DND-41 (cell line): ENCODE data around the gene POLN.
"Not testable (repeated sequence)": the region's sequence is repeated elsewhere in the genome, so short reads cannot be mapped to it uniquely, and the experiment has no call there.

Experiments
- ATAC-seq: fragments of 200-7000 bp; cut with Tn5 transposase; 3 replicates; pipeline ENCODE4 v1.9.1; 2021; ENCODE audit warnings: low read depth; ENCODE audit not compliant: insufficient read depth
- DNase-seq: peaks from one replicate; pipeline ENCODE4 v3.0.0-alpha.2; 2020
- H2AFZ ChIP-seq: 2 replicates; pipeline ENCODE4 v1.6.0; 2012; ENCODE audit warnings: low read depth, low read length
- H3K27ac ChIP-seq: 2 replicates; pipeline ENCODE4 v1.5.1; 2012; ENCODE audit warnings: low read length, inconsistent platforms
- H3K27me3 ChIP-seq: fragments of 200-600 bp; sonication (generic); 2 replicates; pipeline ENCODE4 v1.6.0; 2012; ENCODE audit warnings: low read length, mild to moderate bottlenecking, inconsistent platforms; ENCODE audit not compliant: insufficient read depth, poor library complexity
- H3K36me3 ChIP-seq: 2 replicates; pipeline ENCODE4 v1.5.1; 2012; ENCODE audit warnings: low read length, inconsistent platforms; ENCODE audit not compliant: insufficient read depth
- H3K4me1 ChIP-seq: 2 replicates; pipeline ENCODE4 v1.5.1; 2012; ENCODE audit warnings: mild to moderate bottlenecking, low read length; ENCODE audit not compliant: insufficient read depth
- H3K4me2 ChIP-seq: 2 replicates; pipeline ENCODE4 v1.6.0; 2012; ENCODE audit warnings: mild to moderate bottlenecking, moderate library complexity, low read length, inconsistent platforms; ENCODE audit not compliant: insufficient read depth
- H3K4me3 ChIP-seq, 2 experiments: fragments of 200-600 bp in 1 of 2; shearing (Covaris generic) in 1 of 2; 2 replicates each; pipeline ENCODE4 v1.5.1; 2012 to 2016; ENCODE audit warnings: inconsistent platforms in 2 of 2, low read length in 2 of 2, mild to moderate bottlenecking in 2 of 2, low read depth in 1 of 2, moderate library complexity in 1 of 2
- H3K79me2 ChIP-seq: 2 replicates; pipeline ENCODE4 v1.6.0; 2012; ENCODE audit warnings: low read length, inconsistent platforms; ENCODE audit not compliant: insufficient read depth
- H3K9ac ChIP-seq: 2 replicates; pipeline ENCODE4 v1.6.0; 2012; ENCODE audit warnings: low read depth, mild to moderate bottlenecking, inconsistent platforms, low read length, moderate library complexity
- H3K9me3 ChIP-seq: 2 replicates; pipeline ENCODE4 v1.5.1; 2012; ENCODE audit warnings: low read length, moderate library complexity, mild to moderate bottlenecking, inconsistent platforms; ENCODE audit not compliant: insufficient read depth, severe bottlenecking
- H4K20me1 ChIP-seq: 2 replicates; pipeline ENCODE4 v1.6.0; 2012; ENCODE audit warnings: low read length; ENCODE audit not compliant: insufficient read depth
- EZH2 ChIP-seq: IDR thresholded peaks from 3 replicates; pipeline ENCODE4 v1.6.1; 2012; ENCODE audit warnings: borderline replicate concordance, low read depth, mild to moderate bottlenecking, moderate library complexity, low read length, inconsistent platforms; ENCODE audit not compliant: severe bottlenecking
- TF ChIP-seq, protein P1 (sequence below): IDR thresholded peaks from 2 replicates; pipeline ENCODE4 v1.5.1; 2012; ENCODE audit warnings: borderline replicate concordance, low read length, moderate library complexity, mild to moderate bottlenecking; ENCODE audit not compliant: poor library complexity, severe bottlenecking; ENCODE audit errors: extremely low read depth

POLN gene

DNA sequence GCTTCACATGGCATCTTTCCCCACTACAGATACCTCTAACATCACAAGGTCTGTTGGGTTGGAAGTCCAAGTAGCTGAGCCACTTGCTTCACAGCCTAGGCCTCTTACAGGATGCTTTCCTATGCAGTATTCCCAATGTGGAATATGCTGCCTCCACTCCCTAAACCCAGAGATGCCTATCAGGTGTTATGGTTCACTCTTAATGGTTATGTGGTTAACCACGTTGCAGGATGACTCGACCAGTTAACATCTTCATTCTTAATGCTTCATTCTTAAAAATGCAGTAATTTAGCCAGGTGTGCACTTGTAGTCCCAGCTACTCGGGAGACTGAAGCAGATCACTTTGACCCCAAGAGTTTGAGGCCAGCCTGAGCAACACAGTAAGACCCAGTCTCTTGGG lies 24.2 kb downstream of the POLN start:
- Histone ChIP-seq H3K4me2 (no peak overlapping the region), H3K9ac (no peak overlapping the region), H3K27ac (no peak overlapping the region), H4K20me1 (peaks cover 12% of the 10 kb centered on the region; the same call in 1 of the 2 replicates), H3K4me1 (no peaks in the 10 kb centered on the region), H3K36me3 (peaks cover 3% of the 10 kb centered on the region; the same call in 1 of the 2 replicates), H3K27me3 (peaks cover 2% of the 10 kb centered on the region), H3K9me3 (no peaks in the 10 kb centered on the region), H3K4me3 (no peak overlapping the region), H2AFZ (no peak overlapping the region), H3K79me2 (no peaks in the 10 kb centered on the region)
- no peak for ATAC-seq
- DNase-seq: no peak
- TF ChIP-seq EZH2: no peak
- TF ChIP-seq, protein P1, sequence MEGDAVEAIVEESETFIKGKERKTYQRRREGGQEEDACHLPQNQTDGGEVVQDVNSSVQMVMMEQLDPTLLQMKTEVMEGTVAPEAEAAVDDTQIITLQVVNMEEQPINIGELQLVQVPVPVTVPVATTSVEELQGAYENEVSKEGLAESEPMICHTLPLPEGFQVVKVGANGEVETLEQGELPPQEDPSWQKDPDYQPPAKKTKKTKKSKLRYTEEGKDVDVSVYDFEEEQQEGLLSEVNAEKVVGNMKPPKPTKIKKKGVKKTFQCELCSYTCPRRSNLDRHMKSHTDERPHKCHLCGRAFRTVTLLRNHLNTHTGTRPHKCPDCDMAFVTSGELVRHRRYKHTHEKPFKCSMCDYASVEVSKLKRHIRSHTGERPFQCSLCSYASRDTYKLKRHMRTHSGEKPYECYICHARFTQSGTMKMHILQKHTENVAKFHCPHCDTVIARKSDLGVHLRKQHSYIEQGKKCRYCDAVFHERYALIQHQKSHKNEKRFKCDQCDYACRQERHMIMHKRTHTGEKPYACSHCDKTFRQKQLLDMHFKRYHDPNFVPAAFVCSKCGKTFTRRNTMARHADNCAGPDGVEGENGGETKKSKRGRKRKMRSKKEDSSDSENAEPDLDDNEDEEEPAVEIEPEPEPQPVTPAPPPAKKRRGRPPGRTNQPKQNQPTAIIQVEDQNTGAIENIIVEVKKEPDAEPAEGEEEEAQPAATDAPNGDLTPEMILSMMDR: no peak

DNA sequence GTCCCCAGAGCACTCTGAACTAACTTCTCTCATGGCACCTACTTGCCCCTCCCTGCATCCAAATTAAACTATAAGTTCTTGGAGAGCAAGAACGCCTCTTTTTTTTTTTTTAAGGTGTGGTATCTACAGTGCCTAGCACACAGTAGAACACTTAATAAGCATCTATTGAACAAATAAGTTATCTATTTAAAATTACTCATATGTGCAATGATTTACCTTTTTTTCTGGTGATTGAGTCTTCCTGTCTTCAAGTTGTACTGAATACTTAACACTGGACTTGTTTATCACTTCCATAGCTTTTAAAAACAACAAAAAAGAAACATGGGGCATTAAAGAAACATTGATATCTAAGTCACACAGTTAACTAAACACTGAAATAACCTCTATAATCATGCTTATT lies 29.1 kb downstream of the POLN start:
- H3K4me3 ChIP-seq: no peak overlapping the region
- no peak for ATAC-seq
- H2AFZ ChIP-seq: no peak overlapping the region
- no peak overlapping the region for H3K4me2 ChIP-seq
- TF ChIP-seq, protein P1: no peak
- TF ChIP-seq EZH2: no peak
- H3K9ac ChIP-seq: no peak overlapping the region
- no peaks in the 10 kb centered on the region for H3K9me3 ChIP-seq
- no peaks in the 10 kb centered on the region for H3K79me2 ChIP-seq
- no peaks in the 10 kb centered on the region for H3K36me3 ChIP-seq
- H3K27ac ChIP-seq: no peak overlapping the region
- H3K27me3 ChIP-seq: peaks cover 5% of the 10 kb centered on the region
- peaks cover 8% of the 10 kb centered on the region; the same call in 1 of the 2 replicates for H4K20me1 ChIP-seq
- H3K4me1 ChIP-seq: no peaks in the 10 kb centered on the region
- DNase-seq: no peak

DNA sequence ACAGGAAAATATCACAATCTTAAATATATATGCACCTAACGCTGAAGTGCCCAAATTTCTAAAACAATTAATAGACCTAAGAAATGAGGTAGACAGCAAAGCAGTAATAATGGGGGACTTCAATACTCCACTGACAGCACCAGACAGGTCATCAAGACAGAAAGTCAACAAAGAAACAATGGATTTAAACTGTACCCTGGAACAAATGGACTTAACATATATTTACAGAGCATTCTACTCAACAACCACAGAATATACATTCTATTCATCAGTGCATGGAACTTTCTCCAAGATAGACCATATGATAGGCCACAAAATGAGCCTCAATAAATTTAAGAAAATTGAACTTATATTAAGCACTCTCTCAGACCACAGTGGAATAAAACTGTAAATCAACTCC lies 39.1 kb downstream of the POLN start:
- H3K27ac ChIP-seq, ATAC-seq, DNase-seq, H3K27me3 ChIP-seq, H2AFZ ChIP-seq, H3K9ac ChIP-seq, H3K79me2 ChIP-seq, H3K9me3 ChIP-seq, H3K4me3 ChIP-seq, H4K20me1 ChIP-seq, H3K4me1 ChIP-seq, H3K4me2 ChIP-seq, H3K36me3 ChIP-seq: not testable (repeated sequence)

DNA sequence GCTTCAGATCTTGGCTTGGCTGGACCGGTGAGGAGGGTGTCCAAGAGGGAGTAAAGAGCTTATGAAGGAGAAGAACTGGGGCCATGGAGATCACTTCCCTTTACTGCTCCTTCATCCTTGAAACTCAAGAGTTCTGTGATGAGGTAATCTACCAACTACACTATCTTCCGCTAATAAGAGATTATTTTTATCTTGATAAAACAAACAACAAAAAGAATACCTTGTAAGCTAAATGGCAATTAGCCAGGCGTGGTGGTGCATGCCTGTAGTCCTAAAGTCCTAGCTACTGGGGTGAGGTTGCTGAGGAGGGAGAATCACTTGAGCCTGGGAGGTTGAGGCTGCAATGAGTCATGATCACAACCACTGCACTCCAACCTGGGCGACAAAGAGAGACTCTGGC lies 47.4 kb downstream of the POLN start:
- Histone ChIP-seq H4K20me1 (no peaks in the 10 kb centered on the region), H2AFZ (no peak overlapping the region), H3K79me2 (no peaks in the 10 kb centered on the region), H3K27me3 (no peaks in the 10 kb centered on the region), H3K36me3 (no peaks in the 10 kb centered on the region), H3K4me2 (no peak overlapping the region), H3K9ac (no peak overlapping the region), H3K4me3 (no peak overlapping the region), H3K9me3 (no peaks in the 10 kb centered on the region), H3K4me1 (no peaks in the 10 kb centered on the region), H3K27ac (no peak overlapping the region)
- ATAC-seq (no peak), DNase-seq (no peak)
- TF ChIP-seq, protein P1: no peak
- TF ChIP-seq EZH2: no peak
